GM18520 (cell line): ENCODE results near the gene L3HYPDH.

ENCODE experiments used
- ATAC-seq: cut with Tn5 transposase; IDR thresholded peaks from one replicate; pipeline ENCODE4 v1.9.1; 2021; ENCODE audit not compliant: unreplicated experiment

L3HYPDH gene

GRCh38 chr14:59483819-59484638 lies at the start of gene L3HYPDH, which contains the start of gene JKAMP:
Gene L3HYPDH (minus strand): TSS chr14:59484408. CDS start chr14:59484316, 92 bp downstream.
Gene JKAMP (plus strand): TSS chr14:59484517. CDS start chr14:59484590, 73 bp downstream.
- peak; percentile 62 for ATAC-seq

GRCh38 chr14:59532419-59532818 lies 48.2 kb upstream of the L3HYPDH start:
- no peak for ATAC-seq

GRCh38 chr14:59530349-59530748 lies 46.1 kb upstream of the L3HYPDH start:
- no peak for ATAC-seq

DNA sequence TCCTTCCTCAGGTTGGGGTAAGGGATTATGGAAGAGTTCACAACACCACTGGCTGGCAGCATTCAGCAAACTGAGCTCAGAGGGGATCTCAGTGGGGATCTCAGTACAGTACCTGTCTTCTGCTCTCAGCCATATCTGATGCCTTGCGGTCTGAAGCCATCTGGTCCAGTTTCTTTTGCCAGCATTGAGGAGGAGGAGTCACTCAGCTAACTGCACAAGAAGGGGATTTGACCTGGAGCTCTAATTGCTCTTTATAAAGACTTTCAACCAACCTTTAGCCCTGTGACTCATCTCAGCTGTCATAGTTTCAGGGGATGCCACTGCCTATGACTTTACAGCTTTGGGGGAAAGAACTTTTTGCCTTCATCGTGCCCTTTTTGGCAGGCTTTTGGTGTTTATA lies 45.0 kb upstream of the L3HYPDH start:
- no peak for ATAC-seq

- ATAC-seq: no peak
Measured at GRCh38 chr14:59520224-59520623, 36.0 kb upstream of the L3HYPDH start.

- ATAC-seq: no peak
Measured at GRCh38 chr14:59511916-59512575, 27.8 kb upstream of the L3HYPDH start.

DNA sequence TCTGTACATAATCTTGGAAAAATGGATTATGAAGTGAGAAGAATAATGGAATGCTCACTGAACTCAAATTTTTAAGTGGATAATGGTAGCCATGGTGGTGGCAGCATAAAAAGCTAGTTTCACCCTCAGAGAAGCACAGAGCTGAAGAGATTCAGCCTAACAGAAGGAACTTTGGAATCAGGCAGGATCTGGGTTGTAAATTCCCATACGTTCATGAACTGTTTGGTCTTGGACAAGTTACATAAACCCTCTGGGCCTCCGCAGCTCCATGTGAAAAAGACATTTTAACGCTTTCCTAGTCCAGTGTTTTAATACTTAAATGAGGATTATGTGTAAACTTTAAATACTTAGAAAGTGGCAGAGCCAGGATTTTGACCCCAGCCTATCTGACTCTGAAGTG lies 26.8 kb upstream of the L3HYPDH start:
- ATAC-seq: no peak

- ATAC-seq: no peak
Measured at GRCh38 chr14:59510001-59510400, 25.8 kb upstream of the L3HYPDH start.

DNA sequence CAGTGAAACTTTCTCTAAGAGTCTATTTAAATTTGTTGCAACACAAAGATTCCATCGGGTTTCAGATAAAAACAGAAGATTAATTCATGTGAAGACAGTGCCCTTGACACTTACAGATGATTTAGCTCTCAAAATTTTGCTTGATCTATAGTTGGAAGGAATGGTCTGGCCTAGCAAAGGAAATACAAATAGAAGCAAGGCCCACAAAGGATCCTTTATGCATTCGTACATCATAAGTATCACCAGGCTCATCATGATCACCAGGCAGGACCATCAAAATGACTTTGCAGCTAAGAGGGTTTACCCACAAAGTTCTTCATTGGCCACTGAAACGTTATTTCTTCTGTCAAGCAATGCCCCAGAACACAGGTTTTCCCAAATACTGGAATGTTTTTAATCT lies 24.9 kb upstream of the L3HYPDH start:
- ATAC-seq: no peak

DNA sequence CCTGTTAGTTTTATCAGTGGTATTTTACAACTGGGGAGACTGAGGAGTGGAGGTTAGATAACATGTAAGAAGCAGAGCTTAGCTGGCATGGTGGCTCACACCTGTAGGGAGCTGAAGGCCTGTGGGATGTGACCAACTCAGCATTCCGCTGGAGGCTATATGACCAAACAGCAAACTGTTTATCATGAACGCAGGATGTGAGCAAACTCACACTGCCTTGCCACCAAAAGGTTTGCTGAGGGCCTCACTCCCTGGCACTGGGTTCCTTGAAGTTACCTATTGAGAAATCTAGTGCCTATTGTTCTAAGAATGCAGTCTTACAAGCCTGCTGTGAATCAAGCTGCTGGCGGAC lies 23.5 kb upstream of the L3HYPDH start:
- no peak for ATAC-seq

GRCh38 chr14:59507063-59507751 lies 23.0 kb upstream of the L3HYPDH start:
- ATAC-seq: peak; percentile 55

DNA sequence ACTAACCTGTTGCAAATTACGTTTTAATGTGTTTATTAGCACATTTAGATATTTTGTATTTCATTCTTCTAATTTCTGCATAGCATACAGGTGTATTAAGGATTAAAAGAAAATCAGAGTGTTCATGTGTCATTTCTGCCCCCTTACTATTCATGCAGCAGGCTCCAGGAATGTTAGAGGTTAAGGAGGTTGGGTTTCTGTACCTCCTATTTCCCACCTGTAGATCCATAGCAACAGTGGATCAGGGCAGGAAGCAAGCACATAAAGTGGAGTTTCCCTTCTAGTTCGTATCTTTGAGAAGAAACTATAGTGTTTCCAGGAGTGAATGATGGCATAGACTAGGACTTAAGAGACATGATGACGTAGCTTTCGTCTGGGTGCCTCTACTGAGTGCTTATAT lies 19.0 kb upstream of the L3HYPDH start:
- ATAC-seq: no peak

DNA sequence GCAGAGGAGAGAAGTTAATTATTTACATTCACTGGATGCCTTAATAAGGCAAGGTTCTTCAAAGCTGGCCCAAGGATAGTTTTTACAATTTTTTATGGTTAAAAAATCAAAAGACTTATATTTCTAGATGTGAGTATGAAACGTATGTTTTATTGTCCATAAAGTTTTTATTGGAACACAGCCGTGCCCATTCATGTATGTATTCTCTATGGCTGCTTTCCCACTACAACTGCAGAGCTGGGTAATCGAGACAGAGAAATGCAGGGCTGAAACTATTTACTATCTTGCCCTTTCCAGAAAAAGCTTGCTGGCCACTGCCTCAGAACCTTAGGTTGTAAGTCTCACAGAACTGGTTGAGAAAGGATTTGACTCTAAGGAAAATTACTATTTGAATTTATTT lies 16.5 kb upstream of the L3HYPDH start:
- ATAC-seq: no peak

- no peak for ATAC-seq
Measured at GRCh38 chr14:59492384-59492783, 8.2 kb upstream of the L3HYPDH start.

GRCh38 chr14:59490756-59491155 lies 6.5 kb upstream of the L3HYPDH start:
- ATAC-seq: no peak

- peak; percentile 28 for ATAC-seq
Measured at GRCh38 chr14:59484639-59485175, 499 bp upstream of the L3HYPDH start.

GRCh38 chr14:59483363-59483762 lies 845 bp downstream of the L3HYPDH start:
- no peak for ATAC-seq

DNA sequence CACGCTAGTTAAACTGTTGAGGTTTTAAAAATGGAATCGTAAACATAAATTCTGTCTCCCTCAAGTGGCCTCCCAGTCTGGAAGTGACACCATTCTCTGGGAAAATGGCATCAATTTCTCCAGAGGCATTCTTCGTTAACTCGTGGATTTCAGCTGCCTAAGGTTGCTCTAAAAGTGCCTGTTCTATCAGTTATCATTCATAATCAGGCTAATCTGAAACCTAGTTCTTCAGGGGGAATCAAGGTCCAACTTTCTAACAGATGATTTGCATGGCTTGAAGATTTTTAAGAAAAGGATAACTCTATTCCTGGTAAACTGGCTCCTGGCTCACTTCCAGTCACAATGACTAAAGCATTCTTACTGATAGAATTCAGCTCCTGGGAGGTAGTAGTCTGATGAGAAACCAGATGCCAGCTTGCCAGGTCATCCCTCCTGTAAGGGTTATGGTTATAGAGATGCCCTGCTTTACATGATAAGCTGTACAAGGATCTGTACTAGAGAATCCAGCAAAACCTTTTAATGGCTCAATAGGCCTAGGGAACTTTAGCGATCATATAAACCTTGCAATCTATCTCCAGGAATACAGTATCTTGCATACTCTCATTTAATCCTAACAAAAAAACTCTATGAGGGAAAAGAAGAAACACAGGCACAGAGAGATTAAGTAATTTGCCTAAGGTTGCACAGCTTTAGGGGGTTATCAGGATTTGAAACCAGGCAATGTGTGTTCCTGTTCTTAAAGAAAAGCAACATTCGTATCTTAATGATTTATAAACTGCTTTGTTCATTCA lies 1.5 kb downstream of the L3HYPDH start:
- no peak for ATAC-seq

GRCh38 chr14:59481871-59482540 lies 2.2 kb downstream of the L3HYPDH start:
- ATAC-seq: no peak

- no peak for ATAC-seq
Measured at GRCh38 chr14:59481407-59481806, 2.8 kb downstream of the L3HYPDH start.
